Fibroblast of peridontal ligament (primary cell): ENCODE measurements around the gene ITPRIP.

Source experiments
- DNase-seq: peaks from one replicate; pipeline ENCODE4 v3.0.0-alpha.2; 2010; ENCODE audit errors: extremely low read depth

ITPRIP gene

DNA sequence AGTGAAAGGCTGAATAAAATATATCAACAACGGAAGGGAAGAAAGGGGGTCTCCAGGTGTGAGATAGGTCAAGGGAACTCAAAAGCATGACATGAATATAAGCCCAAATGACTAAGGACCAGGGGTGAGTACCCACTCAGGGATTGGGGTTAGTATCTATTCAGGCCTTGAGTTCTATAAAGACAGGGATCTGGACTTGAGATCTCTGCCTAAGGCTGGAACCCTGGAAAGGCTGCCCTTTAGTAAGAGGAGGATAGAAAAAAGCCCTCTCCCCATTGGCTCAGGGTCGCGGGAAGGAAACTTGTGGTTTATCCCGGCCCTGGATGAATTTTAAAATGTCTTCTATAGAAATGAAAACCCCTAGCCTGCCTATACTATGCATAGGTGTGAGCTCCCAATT lies 2.4 kb upstream of the ITPRIP start:
- DNase-seq = no peak

DNA sequence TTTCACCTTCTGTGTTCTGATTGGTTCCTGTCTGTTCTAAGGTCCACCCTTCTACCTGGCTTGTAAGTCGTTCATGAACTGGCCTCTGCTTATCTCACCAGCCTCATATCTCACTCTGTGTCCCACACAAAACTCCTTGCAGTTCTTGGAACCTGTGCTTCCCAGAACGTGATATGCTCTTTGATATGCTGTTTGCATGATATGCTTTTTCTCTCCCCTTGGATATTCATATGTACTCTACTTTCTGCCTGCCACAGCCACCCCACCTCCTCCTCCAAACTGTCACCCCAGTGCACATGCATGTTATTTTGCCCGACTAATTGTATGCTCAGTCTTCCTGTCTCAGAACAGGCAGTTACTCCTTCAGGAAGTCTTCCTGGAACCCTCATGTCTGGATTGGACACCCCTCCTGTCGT lies 1.9 kb upstream of the ITPRIP start:
- no peak for DNase-seq

DNA sequence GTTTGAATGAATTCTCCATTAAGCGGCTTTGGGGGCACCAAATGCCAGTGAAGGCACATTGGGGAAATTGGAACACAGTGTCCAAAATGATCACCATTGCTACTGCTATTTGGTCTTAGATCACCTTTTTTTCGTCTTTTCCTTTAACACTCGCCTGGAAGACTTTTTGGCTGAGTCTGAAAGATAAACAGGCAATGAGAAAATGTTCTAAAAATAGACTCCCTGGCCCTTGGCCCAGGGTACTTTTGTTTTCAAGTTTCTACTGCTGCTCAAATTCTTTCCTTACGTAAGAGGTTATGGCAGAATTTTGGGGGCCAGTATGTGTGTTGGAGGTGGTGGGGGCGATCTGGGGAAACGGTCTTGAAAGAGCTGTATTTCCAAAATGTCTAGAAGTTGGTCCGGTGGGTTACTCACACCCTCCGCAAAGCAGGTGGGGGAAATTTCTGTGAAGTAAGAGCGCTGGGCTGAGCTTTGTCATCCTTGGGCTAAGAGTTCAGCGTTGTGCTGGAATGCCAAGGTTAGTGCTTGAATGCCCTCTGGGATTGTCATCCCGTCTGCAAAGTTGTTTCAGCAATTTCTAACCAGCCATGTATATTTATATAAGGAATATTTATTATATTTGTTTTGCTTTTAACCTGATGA lies 1.3 kb upstream of the ITPRIP start:
- DNase-seq = peak; percentile 91

GRCh38 chr10:104337521-104337984 lies 712 bp downstream of the ITPRIP start:
- DNase-seq = no peak

GRCh38 chr10:104336821-104337467 lies 1.3 kb downstream of the ITPRIP start:
- peak; percentile 92 for DNase-seq

GRCh38 chr10:104334965-104335650 lies 3.2 kb downstream of the ITPRIP start:
- no peak for DNase-seq

GRCh38 chr10:104334561-104334960 lies 3.7 kb downstream of the ITPRIP start:
- no peak for DNase-seq

- no peak for DNase-seq
These were observed 4.4 kb downstream of the ITPRIP start for GRCh38 chr10:104333728-104334373.

DNA sequence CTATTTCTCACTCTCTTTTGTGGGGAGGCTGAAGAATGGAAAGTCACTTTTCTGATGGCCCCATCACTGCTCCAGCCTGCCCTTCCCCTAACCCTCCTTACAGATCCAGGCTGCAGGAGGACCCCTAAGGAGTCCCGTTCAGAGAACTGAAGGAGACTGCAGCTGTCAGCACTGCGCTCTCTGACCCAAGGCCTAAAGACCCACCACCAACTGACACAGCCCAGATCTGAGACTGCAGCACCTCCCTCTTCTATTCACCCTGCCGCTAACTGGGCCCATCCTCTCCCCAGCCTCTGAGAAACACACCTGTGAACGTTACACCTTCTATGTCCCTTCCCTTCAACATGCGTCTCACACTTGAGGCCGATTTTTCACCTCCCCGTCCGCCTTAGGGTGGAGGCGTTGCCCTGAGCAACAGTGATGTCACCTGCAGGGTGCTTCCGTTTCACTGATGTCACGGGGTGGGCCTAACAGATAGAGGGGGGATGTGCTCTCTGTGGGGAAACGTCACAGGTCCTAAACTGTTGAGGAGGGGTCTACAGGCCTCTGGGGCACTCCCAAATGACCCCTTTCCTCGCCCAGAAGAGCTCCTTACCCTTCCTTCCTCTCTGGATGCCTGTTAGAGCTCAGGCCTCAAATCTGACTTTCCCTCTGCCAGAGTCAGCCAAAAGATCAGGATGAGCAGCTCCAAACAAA lies 5.1 kb downstream of the ITPRIP start:
- no peak for DNase-seq

DNA sequence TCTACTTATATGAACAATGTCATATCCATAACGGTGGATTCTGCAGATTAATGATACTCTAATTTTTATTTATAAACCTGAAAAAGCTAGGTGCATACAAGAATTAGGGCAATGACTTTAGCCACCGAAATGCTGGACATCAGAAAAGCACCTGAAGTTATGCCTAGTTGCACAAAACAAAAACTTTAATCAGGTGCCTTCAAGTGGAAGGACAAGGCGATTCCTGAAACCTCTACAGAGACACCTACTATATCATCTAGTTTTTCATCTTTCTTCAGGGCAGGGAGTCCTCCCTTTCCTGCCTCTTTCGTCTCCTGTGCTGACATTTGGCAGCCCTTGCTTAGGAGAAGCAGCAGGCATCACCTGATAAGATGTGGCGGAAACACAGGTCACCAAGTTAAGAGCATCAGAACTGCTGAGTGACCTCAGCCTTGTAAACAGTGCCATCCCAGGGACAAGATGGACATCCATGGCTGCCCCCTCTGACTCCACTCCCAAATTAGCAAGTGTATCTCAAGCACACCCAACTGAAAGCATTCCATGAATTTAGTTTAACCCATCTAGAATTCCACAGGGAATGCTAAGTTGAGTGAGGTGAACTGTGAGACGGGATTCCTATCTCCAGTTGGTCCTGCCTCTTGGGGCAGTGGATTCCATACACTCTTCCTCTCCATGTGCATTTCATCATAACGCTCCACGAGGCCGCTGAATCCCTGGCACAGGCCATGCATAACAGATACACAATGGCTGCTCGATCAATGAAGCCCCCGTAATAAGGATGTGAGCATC lies 5.8 kb downstream of the ITPRIP start:
- no peak for DNase-seq

GRCh38 chr10:104331208-104331838 lies 6.9 kb downstream of the ITPRIP start:
- no peak for DNase-seq

- peak; percentile 98 for DNase-seq
These were observed 7.8 kb downstream of the ITPRIP start for GRCh38 chr10:104330168-104331110.

DNA sequence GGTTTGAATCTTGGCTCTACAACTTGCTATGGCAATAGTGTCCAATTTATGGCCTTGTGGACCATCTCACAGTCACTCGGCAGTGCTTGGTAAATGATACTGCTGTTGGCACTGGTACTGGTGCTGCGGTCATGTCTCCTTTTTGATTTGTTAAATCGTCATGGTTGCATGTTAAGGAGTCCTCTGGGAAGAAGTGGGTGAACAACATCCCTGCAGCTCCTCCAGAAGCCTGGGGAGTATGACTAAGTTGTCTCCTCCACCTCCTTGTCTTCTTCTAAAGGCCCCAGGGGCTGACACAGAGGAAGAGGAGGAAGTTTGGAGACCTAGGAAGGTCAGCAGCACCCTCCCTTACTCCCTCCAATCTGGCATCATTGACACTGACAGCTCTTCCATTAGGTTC lies 8.5 kb downstream of the ITPRIP start:
- peak; percentile 94 for DNase-seq

DNA sequence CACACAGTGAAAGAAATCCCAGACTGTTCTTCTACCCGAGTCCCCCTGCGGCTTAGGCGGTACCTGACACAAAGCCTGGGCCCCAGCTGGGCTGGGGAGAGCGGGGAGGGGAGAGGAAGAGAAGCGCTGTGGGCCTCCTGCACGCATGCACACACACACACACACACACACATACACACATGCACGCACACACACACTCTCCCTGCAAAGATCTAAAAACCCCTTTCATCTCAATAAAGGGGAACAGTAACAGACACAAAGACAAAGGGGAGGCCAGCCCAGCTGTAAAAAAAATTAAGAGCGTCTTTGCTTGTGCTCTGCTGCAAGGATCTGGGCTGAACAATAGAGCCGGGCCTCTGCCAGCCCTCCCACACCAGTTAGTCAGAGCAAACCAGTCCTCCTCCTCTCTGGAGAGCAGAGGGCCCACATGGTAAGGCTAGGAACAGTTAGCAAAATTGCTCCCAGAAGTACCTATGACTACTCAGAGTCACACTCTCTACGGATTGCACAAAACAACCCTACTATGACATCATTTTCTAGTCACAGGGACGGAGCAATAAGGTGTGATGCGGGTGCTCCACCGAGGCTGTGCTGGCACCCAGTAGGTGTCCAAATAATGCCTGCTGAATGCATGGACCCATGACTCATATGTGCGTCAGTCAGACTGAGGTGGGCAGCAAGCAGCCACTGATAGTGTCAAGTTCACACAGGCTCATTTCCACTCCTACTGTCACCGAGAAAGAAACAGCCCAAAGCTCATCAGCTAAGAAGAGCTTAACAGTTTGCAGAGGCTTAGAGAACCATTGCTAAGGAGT lies 9.2 kb downstream of the ITPRIP start:
- peak; percentile 91 for DNase-seq

DNA sequence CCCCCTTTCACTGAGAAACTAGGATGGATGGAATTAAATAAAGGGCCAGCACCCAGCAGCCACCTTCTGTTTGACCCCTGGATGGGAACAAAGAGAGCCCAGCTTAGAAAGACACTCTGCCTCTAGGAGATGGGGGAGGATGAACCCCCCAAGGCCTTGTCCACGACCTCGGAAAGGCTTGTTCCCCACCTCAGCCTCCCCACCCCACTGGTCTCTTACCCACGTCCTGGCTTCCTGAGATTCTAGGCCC lies 9.7 kb downstream of the ITPRIP start:
- no peak for DNase-seq

DNA sequence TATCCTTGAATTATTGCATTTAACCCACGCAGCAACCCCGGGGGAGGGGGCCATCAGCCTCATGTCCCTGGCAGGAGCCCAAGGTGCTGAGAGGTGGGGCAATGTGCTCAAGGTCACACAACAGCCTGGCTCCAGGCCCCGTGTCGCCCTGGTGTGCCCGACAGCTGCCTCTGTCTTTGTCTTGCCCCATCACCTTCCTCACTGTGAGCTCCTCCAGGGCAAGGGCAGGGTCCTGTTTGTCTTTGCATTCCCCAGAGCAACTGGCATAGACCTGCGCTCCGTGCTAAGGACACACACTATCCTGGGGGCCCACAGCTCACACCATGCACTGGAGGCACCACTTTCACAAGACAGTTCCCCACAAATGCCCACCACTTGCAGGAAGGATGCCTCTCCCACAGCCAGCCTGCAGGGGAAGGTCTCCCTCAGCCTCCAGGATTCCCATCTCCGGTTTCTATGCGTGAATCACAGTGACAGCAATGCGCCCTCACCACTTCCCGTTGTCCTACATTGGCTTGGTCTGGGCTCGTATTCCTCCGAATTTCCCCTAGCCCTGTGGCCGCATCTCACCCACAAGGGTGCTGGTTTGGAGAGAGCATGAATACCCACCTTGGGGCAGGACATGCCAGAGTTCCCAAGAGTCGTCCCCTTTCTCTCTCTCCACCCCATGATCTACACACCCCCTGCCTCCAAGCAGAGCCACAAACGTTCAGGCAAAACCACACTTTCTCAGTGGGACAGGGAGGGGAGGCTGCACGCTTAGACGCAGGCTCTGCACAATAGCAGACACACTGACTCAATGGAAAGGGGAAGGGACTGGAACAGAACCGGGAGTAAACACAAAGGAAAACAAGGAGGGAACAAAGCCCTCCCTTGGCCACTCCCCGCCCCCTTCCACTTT lies 10.3 kb downstream of the ITPRIP start:
- DNase-seq = peak; percentile 75

GRCh38 chr10:104326991-104327610 lies 11.2 kb downstream of the ITPRIP start:
- no peak for DNase-seq
